Myocyte (in vitro differentiated cells): ENCODE measurements around the gene KRT2. TPM values are rescaled to one million over a fixed set of nuclear protein-coding genes. Genes with fewer than 3 reads are reported as not detected.

Experiments
- DNase-seq: peaks from one replicate; pipeline ENCODE4 v3.0.0-alpha.2; 2012; ENCODE audit warnings: low read depth
- total RNA-seq: library from RNA; depleted of rRNA; stranded (reverse); fragments of >200 nt; gene quantifications from 2 replicates; pipeline ENCODE4 v1.2.3, GENCODE V29; 2014

The KRT2 gene
- total RNA-seq, 1 donor from 2014 or later, result not detected

DNA sequence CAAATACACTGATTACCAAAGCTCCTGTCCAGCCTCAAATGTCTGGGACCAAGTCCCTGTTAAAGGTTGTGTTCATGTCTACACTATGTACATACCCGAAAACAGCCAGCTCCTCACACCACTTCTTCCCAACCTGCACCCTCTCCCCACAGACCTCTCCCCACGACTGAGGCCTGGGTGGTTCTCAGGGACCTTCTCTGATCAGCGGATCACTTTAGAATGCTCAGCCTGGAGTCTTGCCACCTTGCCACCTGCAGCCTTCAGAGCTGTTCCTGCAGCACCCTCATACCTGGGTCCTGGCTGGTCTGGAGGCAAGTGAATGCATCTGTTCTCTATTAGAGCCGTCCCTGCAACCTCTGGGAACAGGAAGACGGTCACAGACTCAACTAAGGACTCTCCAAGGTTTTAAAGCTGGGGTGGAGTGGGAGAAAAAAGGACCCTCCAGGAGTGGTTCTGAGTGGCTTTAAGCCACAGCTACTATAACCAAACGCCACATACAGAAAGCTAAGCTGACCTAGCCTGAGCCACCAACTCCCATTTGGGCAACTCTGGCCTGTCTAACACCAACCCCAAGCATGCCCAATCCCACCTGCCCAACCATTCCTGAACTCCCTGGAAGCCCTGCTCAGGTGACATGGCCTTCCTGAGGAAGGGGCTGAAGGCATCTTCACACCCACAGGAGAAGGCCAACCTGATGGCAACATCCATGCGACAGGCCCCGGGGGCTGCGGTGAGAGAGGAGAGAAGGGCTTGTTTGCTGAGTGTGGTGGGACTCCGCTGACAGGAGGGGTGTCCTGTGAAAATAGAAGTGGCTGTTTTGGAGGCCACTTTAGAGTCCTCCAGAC, 8.6 kb downstream of the KRT2 start:
- no peak for DNase-seq

DNA sequence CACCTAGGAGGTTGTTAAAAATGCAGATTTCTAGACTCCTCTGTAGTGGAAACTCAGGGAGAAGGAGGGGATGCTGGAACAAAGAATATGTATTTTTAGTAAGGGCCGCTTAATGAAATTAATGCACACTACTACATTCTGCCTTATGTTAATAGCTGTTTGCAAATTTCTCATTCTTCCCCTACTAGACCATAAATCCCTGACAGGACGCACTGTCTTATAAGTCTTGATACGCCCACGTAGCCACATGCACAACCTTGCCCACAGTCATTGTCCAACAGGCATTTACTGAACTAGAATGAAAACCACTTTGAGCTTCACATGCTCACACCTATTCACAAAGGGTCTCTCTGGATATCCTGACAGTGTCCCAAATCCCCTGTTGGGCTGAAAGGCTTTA, 10.5 kb downstream of the KRT2 start:
- DNase-seq, result no peak

DNA sequence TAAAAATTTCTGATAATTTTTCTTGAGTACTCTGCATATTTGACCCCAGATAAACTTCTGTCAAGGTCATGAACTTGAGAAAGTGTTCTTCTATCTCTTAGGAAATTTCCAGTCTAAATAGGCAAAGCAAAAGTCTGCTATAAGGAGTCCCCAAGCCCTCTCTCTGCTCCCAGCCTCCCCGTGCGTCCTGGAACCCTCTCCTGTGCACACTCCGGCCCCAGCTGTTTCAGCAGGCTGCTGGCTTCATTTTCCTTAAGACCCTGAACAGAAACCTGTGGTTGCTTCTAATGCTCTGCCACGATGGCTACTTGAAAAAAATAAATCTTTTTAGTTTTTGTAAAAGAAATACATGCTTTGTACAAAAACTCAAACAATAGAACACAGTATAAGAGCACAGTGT, 14.7 kb downstream of the KRT2 start:
- no peak for DNase-seq

DNA sequence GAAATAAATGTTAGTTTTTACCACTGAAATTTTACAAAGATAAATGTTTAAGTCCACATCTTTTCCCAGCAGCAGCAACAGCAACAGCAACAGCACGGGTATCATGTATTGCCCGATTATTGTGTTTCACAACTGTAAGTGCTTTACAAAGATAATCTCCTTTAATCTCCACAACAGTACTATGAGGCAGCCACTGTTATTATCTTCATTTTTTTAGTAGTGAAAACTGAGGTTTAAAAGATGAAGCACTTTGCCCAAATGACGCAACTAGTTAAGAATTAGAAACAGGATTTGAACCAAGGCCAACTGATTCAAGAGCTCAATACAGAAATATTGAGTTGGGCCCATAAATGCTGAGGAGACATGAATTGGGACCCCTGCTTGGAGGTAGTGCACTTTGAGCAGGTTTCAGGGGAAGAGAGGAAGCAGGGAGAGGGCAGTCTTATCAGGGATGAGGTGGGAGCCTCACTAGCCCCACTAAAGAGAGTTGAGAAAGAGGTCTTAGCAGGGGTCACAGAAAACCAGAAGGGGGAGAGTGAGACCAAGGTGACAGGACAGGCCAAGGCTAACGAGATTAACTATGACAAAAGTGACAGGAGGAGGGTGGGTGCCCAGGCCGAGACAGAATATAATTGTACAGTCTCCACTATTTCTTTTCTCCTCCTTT, 15.3 kb downstream of the KRT2 start:
- DNase-seq, result no peak

DNA sequence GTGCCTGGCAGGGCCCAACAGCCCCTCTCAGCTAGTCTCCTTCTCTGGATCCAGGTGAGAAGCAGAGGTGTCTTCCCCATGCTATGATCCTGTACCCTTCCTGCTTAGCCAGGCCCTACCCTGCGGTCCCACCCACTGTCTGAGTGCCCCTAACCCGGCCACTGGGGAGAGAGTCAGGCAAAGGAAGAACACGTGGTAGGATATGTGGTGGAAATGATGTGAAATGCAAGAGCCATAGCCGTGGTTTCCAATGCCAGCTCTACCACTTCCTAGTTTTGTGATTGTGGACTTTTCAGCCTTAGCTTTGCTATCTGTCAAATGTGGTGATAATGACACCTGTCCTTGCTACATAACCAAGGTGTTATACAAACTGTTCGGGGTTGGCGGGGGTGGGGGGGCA, 15.8 kb downstream of the KRT2 start:
- DNase-seq, result no peak

DNA sequence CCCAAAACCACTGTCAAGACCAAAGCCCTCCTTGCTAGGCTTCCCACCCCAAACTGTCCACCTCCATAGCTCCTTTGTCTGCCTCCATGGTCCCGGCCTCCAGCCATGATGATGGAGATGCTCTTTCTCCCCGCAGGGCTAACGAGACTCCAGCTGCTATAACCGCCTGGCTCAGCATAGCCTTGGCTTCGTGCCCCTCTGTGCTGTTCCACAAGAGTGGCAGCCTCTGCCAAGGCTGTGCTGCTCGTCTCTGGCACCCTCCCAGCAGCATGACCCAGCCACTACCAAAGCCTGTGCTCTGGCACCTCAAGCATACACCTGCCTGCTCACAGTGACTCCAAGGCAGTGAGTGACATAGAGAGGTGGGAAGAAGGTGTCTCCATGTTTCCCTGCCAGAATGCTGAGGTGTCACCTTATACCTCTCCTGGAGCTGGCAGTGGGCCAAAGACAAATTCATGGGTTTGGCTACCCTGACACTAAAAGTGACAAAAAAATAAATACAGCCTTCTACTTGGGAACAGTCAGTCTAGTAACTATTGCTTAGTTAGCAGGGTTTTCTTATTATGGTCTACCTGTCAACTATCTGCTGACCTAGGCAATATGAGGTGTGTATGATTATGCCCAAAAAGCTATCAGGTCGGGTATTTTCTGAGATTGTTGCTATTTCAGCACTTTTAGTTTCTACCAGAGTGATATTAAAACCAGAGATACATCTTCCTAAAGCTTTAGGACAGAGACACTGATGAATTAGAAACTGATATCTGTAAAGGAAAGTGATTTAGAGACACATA, 17.6 kb downstream of the KRT2 start:
- DNase-seq, result peak; percentile 40

DNA sequence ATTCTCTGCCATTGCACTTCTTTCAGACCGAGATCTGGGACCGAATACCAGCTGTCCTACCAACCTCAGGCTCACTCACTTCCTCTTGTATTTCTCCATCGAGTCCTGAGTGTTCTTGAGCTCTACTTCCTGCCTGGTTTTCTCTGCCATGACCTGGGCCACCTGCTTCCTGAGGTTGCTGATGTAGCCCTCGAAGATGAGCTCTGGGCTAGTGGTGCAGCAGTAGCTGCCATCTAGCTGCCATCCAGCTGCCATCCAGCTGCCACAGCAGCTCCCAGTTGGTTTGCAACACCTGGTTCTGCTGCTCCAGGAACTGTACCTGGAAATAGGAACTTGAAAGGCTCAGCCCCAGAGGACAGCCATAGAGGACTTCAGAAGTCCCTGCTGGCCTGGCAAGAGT, 18.6 kb downstream of the KRT2 start:
- DNase-seq, result no peak

DNA sequence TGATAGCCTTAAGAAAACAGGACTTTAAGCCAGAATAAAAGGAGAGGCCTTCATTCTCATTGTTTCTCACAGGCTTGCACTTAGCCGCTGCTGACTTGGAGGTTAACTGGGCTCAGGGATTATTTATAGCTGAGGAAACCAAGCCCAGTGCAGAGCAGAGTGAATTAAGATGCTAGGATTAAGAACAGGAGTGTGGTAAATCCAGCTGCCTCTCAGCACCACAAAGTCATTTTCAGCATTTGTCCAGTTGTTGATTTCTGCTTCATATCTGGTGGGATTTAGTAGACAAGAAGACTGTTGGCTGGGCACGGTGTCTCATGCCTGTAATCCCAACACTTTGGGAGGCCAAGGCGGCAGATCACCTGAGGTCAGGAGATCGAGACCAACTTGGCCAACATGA, 19.4 kb downstream of the KRT2 start:
- DNase-seq, result peak; percentile 59

DNA sequence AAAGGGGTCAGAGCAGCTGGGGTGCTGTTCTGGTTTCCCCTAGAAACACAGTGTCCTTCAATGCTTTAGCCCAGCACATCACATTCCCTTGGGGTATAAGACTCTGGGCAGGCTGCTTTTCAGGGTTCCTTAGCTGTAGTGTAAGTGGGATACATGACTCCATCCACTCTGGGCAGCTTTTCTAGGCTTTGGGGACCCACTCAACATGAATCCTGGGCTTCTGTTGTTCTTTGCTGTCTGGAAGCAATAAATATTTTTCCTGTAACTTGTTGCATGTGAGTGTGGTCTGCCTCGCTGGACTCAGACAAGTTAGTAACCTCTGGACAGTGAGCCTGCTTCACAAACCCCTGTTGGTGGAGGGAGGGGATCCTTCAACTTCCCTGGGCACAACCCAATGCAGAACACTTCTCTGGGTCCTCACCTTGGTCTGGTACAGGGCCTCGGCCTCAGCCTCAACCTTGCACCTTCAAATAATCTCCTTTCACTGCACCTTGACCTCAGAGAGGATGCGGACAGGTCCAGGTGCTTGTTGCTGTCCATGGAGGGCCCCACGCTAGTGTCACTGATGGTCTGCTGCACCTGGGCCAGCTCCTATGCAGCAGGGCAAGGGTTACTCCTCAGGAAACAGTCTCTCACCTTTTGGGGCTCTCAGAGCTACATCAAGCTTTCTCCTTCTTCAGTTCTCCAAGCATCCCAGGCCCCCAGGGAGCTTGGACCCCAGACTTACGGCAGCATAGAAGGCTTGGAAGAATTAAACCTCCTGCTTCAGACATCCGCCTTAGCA, 20.1 kb downstream of the KRT2 start:
- DNase-seq, result no peak

DNA sequence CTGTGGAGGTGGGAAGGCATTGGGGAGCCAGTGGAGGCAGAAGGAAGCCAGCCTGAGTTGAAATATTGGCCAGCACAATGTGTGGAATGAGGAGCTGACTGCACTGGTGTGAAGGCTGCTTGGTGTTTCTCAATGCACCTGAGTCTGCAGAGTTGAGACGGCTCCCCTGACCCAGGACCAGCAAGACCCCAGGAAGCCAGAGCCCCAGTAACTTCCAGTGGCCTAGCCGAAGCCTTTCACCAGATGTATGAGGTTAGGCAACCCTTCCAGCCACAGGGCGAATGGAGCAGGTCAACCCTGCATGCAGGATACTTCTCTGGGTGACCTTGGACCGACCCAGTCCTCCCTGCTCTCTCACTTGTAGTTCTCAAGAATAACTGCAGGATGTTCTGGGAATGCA, 20.7 kb downstream of the KRT2 start:
- DNase-seq, result no peak

DNA sequence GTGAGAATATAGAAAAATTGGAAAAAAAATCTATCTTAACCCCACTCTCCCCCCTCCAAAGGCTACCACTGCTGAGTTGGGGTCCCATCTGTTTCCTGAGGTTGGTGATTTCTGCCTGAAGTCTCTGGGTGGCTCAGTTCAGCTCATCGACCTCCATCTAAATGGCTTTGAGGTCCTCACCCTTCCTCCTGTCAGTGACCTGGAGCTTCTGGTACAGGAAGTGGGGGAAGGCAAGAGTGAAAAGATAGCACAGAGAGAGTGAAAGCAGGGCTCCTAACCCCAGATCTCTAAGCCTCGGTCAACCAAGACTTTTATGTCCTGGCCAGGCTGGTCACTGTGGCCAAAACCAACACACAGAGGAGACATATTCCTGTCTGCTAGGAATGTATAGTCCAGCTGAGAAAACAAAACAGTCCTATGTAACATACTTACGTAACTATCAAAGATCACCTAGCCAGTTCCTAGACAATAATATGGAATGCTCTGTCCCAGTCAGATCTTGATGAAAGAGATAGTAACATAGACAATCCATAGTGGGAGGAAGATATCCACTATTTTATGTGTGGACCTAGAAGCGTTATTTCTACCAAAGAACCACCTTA, 21.3 kb downstream of the KRT2 start:
- no peak for DNase-seq

DNA sequence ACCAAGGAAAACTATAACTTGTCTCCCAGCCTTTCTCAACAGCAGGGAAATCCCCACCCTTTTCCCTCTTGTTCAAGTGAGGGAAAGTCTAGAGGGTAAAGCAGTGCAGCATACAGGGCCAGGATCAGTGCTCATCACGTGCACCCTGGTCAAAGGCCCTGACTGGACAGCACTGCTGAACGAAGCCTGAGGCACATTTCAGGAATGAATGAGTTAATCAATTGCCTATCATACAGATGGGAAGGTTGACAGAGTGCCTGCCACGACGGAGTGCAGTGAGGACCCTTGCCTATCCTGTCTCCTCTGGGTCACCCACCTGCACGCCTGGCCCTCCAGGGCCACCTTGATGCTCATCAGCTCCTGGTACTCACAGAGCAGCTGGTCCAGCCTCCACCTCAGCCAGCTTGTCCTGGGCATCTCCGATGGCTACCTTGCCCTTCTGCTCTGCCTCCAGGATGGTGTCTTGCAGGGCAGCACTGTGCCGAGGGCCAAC, 22.0 kb downstream of the KRT2 start:
- no peak for DNase-seq

DNA sequence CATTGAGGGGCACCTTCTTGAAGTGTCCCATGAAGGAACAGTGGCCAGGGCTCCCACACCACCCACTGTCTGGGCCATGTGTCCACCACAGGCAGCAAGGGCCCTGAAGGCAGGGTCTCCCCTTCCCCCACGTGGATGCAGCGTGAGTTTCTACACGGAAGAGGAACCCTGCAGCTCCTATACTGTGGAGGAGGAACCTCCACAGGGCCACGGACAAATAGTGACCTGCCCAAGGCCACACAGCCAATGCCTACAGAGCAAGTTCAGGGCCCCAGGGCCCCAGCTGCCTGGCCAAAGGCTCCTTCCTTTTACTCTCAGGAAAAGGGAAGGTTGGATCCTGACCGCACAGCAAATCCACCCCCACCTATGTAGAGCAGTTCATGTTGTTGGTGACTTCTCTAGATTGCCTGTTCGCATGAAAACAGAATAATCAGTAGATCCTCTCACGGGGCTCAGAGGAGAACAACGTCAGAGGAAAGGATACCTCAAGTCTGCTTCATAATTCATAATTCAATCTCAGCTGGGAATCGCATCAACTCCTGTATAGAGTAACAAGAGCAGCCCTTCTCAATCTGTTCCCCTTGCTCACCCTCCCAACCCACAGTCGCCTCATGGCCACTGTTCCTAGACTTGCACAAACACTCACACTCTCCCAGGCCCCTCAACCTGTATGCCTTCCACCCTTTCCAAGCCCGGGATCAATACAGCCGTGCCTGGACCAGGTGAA, 22.6 kb downstream of the KRT2 start:
- no peak for DNase-seq

DNA sequence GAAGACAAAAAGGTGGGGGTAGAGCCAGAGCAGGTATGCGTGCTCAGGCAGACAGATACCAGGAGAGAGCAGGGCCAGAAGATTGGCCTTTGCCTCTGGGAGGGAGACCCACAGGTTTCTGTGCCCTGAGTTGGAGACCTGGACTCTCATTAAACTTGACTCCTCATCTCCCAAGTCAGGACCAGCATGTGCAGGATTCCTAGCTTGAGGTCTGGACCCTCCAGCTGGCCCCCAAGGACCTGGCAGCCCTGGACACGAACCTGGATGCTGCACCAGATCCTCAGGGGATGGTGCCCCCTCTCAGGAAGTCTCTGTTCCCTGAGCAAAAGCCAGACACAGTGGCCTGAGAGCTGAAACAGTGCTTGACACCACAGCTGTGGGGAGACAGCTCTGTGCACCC, 23.2 kb downstream of the KRT2 start:
- DNase-seq, result no peak

DNA sequence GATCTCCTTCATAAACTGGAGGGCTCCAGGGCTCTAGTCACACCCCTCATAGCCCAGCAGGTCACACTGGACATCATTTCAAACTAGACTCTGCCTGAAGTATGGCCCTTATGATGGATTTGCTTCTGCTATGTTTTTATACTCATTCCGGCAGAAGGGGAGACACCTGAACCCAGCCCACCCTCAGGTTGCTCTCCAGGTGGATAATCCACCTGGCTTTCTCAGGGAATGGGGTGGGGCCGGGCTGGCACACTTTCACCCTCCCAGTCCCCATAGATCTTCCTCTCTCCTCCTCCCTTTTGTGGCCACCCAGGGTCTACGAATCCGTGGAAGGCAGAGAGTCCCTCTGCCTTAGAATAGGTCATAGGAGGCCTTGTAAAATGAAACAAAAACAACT, 23.9 kb downstream of the KRT2 start:
- no peak for DNase-seq

DNA sequence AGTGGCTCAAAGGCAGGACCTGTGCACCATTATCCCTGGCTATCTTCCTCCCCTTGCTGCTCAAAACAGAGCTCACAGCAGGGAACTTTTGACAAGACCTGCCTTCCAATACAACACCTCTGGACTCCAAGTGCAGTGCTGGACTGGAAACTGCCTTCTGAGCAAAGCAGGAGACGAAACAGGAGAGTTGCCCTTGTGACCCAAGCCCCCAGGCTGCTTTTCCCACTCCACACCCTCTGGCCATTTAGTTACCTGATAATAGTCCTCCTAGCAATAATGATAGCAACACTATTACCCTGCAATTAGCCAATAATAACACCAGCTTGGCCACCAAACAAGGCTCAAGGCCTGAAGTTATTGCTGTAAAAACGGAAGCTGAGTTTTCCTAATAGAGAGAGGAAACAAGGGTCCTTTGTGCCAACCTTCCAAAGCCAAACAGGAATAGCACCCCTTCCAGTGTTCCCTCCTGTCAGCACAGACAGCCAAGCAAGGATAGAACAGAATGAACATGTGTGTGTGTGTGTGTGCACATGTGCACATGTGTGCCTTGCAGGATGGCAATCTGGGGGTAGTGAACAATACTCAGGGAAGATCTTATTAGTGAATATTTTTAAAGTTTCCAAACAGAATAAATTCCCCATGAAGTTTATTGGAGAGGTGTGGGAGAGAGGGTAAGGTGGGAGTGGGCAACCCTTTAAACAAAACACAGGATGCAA, 24.5 kb downstream of the KRT2 start:
- DNase-seq, result no peak

DNA sequence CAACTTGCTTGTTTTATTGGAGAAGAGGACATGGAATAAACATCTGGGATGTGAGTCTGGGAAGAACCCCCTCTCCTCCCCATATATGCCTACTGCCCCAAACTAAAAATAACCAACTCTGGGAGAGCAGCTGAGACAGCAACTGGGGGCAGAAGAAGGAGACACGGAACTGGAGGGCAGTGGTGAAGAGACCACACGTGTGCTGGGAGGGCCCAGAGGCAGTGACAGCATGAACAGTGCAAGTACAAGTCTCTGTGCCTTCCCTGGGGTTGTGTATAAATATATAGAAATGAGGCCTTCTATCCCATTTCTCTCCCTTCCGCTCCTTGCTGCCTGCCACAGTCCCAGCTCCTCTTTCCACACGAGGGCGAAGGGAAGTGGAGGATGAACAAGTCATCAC, 29.7 kb downstream of the KRT2 start:
- DNase-seq, result peak; percentile 9

DNA sequence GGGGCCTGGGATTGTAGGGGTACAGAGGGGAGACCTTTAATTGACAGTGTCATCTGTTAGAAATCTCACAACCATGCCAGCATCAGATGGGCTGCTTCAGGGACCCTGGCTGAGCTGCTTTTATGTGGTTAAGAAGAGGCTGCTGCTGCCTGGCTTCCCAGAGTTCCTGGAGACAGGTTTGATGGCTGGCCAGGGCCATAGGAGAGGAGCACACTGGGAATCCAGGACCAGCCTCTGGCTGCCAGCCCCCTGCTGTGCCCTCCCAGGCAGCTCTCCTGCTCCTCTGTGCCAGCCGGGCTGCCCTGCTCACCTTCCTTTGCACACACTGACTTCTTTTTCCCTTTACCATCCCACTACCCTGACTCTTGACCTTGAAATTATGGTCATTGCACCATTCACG, 33.1 kb downstream of the KRT2 start:
- DNase-seq, result no peak

DNA sequence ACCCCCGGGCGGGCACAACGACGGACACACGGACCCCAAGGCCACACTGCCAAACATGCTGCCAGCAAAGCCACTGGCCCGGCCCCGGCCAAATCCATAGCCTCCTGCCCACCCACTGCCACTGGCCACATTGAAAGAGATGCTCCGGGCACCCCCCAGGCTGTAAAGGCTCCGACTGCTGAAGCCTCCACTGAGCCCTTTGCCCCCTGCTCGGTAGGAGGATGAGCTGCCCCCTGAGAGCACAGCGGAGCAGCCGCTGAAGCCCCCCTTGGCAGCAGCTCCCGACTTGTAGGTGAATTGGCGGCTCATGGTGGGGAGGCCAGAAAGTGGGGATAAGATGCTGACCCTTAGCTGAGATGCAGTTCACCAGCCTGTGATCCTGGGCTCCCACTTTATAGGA, 33.8 kb downstream of the KRT2 start, which contains the start of gene KRT73:
TSS of gene KRT73 (minus strand) at position 344 of the 400 bp plus-strand sequence. CDS start at position 309, 35 bp downstream.
- DNase-seq, result no peak
